Trophoblast cell (in vitro differentiated cells and primary cell): Measurements from ENCODE around the gene U2AF1.
"Not testable (repeated sequence)": the region's sequence is repeated elsewhere in the genome, so short reads cannot be mapped to it uniquely, and the experiment has no call there.

Experiments
- DNase-seq, 2 donors: peaks; one replicate each; pipeline ENCODE4 v3.0.0-alpha.2; 2016
- H2AFZ ChIP-seq: 2 replicates; pipeline ENCODE4 v1.6.1; 2013; ENCODE audit warnings: low read length, moderate library complexity, mild to moderate bottlenecking; ENCODE audit not compliant: insufficient read depth, poor library complexity
- H2AK5ac ChIP-seq: 2 replicates; pipeline ENCODE4 v1.6.1; 2013; ENCODE audit warnings: mild to moderate bottlenecking, low read length
- H2BK120ac ChIP-seq: 2 replicates; pipeline ENCODE4 v1.6.1; 2013; ENCODE audit warnings: low read length, mild to moderate bottlenecking, moderate library complexity; ENCODE audit not compliant: insufficient read depth, poor library complexity
- H2BK12ac ChIP-seq: 2 replicates; pipeline ENCODE4 v1.6.1; 2013; ENCODE audit warnings: mild to moderate bottlenecking, low read length, moderate library complexity
- H2BK5ac ChIP-seq: 2 replicates; pipeline ENCODE4 v1.6.1; 2013; ENCODE audit warnings: low read length, low read depth, moderate library complexity, mild to moderate bottlenecking; ENCODE audit not compliant: poor library complexity
- H3K14ac ChIP-seq: 2 replicates; pipeline ENCODE4 v1.6.1; 2013; ENCODE audit warnings: mild to moderate bottlenecking, low read length
- H3K18ac ChIP-seq: 2 replicates; pipeline ENCODE4 v1.6.1; 2013; ENCODE audit warnings: mild to moderate bottlenecking, low read length
- H3K23ac ChIP-seq: 2 replicates; pipeline ENCODE4 v1.6.1; 2013; ENCODE audit warnings: low read length
- H3K27ac ChIP-seq: 2 replicates; pipeline ENCODE4 v1.5.1; 2013; ENCODE audit warnings: low read depth, mild to moderate bottlenecking, inconsistent platforms, low read length, moderate library complexity
- H3K27me3 ChIP-seq: 2 replicates; pipeline ENCODE4 v1.6.1; 2013; ENCODE audit warnings: inconsistent platforms, mild to moderate bottlenecking, low read length, moderate library complexity; ENCODE audit not compliant: insufficient read depth
- H3K36me3 ChIP-seq, 2 experiments: 1 replicate in 1 of 2; 2 replicates in 1 of 2; pipeline ENCODE4 v1.6.1; 2013; ENCODE audit warnings: low read length in 2 of 2, mild to moderate bottlenecking in 2 of 2, moderate library complexity in 1 of 2; ENCODE audit not compliant: insufficient read depth in 2 of 2, control insufficient read depth in 1 of 2
- H3K4ac ChIP-seq: 2 replicates; pipeline ENCODE4 v1.6.1; 2013; ENCODE audit warnings: low read depth, mild to moderate bottlenecking, low read length, moderate library complexity
- H3K4me1 ChIP-seq, 2 experiments: 1 replicate in 1 of 2; 2 replicates in 1 of 2; pipeline ENCODE4 v1.6.1; 2013; ENCODE audit warnings: low read length in 2 of 2, mild to moderate bottlenecking in 2 of 2, moderate library complexity in 1 of 2; ENCODE audit not compliant: insufficient read depth in 2 of 2, control insufficient read depth in 1 of 2
- H3K4me2 ChIP-seq: 2 replicates; pipeline ENCODE4 v1.6.1; 2013; ENCODE audit warnings: inconsistent platforms, mild to moderate bottlenecking, low read length, moderate library complexity
- H3K4me3 ChIP-seq: 2 replicates; pipeline ENCODE4 v1.5.1; 2013; ENCODE audit warnings: mild to moderate bottlenecking, low read depth, low read length, inconsistent platforms
- H3K79me1 ChIP-seq: one replicate; pipeline ENCODE4 v1.6.1; 2013; ENCODE audit warnings: low read length
- H3K79me2 ChIP-seq: 2 replicates; pipeline ENCODE4 v1.6.1; 2013; ENCODE audit warnings: low read length, mild to moderate bottlenecking; ENCODE audit not compliant: control insufficient read depth, insufficient read depth, poor library complexity
- H3K9ac ChIP-seq: 2 replicates; pipeline ENCODE4 v1.6.1; 2013; ENCODE audit warnings: mild to moderate bottlenecking, low read length
- H3K9me3 ChIP-seq: 2 replicates; pipeline ENCODE4 v1.6.1; 2013; ENCODE audit warnings: low read depth, mild to moderate bottlenecking, control low read depth, inconsistent platforms, low read length; ENCODE audit not compliant: insufficient read depth
- H4K12ac ChIP-seq: 2 replicates; pipeline ENCODE4 v1.6.1; 2013; ENCODE audit warnings: low read depth, mild to moderate bottlenecking, low read length, moderate library complexity
- H4K8ac ChIP-seq: 2 replicates; pipeline ENCODE4 v1.6.1; 2013; ENCODE audit warnings: low read depth, mild to moderate bottlenecking, low read length, moderate library complexity
- H4K91ac ChIP-seq: one replicate; pipeline ENCODE4 v1.6.1; 2013; ENCODE audit warnings: low read depth, mild to moderate bottlenecking, low read length, moderate library complexity
- WGBS: extraction: QIAGEN DNeasy Blood & Tissue Kit; methylation state at CpG from one replicate; pipeline ENCODE4 v1.1.7; 2013; ENCODE audit warnings: missing lambda C conversion rate; ENCODE audit not compliant: insufficient read length, insufficient coverage; ENCODE audit errors: extremely low coverage; 5-methylcytosine and 5-hydroxymethylcytosine counted together

Gene U2AF1

GRCh38 chr21:43082587-43083300 is 24.6 kb downstream of the U2AF1 start:
- H2BK5ac ChIP-seq, H3K9me3 ChIP-seq, DNase-seq, H3K27ac ChIP-seq, H3K23ac ChIP-seq, H4K8ac ChIP-seq, H3K27me3 ChIP-seq, H3K4me1 ChIP-seq, H2BK12ac ChIP-seq, H3K4me2 ChIP-seq, H4K12ac ChIP-seq, H3K9ac ChIP-seq, H2BK120ac ChIP-seq, H3K4me3 ChIP-seq, H4K91ac ChIP-seq, H3K79me1 ChIP-seq, H2AFZ ChIP-seq, H3K14ac ChIP-seq, H3K18ac ChIP-seq, H2AK5ac ChIP-seq, H3K79me2 ChIP-seq, H3K4ac ChIP-seq, H3K36me3 ChIP-seq: not testable (repeated sequence)
- WGBS, result no CpG with 5 or more reads among the region's 24 CpGs

- not testable (repeated sequence) for H4K12ac ChIP-seq, H3K18ac ChIP-seq, H3K27me3 ChIP-seq, H3K79me1 ChIP-seq, H3K27ac ChIP-seq, H2BK5ac ChIP-seq, H2BK12ac ChIP-seq, H3K9ac ChIP-seq, H3K23ac ChIP-seq, H3K4ac ChIP-seq, H2AFZ ChIP-seq, H2BK120ac ChIP-seq, H3K79me2 ChIP-seq, H3K14ac ChIP-seq, H3K4me1 ChIP-seq, H4K91ac ChIP-seq, H2AK5ac ChIP-seq, DNase-seq, H3K9me3 ChIP-seq, H3K36me3 ChIP-seq, H3K4me3 ChIP-seq, H3K4me2 ChIP-seq, H4K8ac ChIP-seq
- WGBS, result no CpG with 5 or more reads among the region's 28 CpGs
Observed at GRCh38 chr21:43076643-43077042, 30.7 kb downstream of the U2AF1 start.

GRCh38 chr21:43076023-43076637 is 31.2 kb downstream of the U2AF1 start:
- not testable (repeated sequence) for DNase-seq, H3K79me2 ChIP-seq, H3K27me3 ChIP-seq, H3K4me2 ChIP-seq, H3K9ac ChIP-seq, H2BK120ac ChIP-seq, H2AFZ ChIP-seq, H3K27ac ChIP-seq, H3K14ac ChIP-seq, H3K79me1 ChIP-seq, H4K8ac ChIP-seq, H3K18ac ChIP-seq, H3K36me3 ChIP-seq, H3K4me3 ChIP-seq, H2AK5ac ChIP-seq, H4K91ac ChIP-seq, H4K12ac ChIP-seq, H2BK5ac ChIP-seq, H3K9me3 ChIP-seq, H3K4me1 ChIP-seq, H3K4ac ChIP-seq, H3K23ac ChIP-seq, H2BK12ac ChIP-seq
- no CpG with 5 or more reads among the region's 77 CpGs for WGBS

GRCh38 chr21:43075170-43076022 is 32.0 kb downstream of the U2AF1 start, which contains the start of gene CBS:
Gene CBS, minus strand, starts transcription at chr21:43075835. Its CDS starts 3,642 bp downstream, at chr21:43072193.
- not testable (repeated sequence) for H3K23ac ChIP-seq, H3K14ac ChIP-seq, H4K8ac ChIP-seq, H3K79me2 ChIP-seq, H3K9me3 ChIP-seq, H3K27ac ChIP-seq, H3K27me3 ChIP-seq, H2BK120ac ChIP-seq, H2BK12ac ChIP-seq, H2AK5ac ChIP-seq, H3K4me2 ChIP-seq, H4K91ac ChIP-seq, DNase-seq, H3K18ac ChIP-seq, H3K4me1 ChIP-seq, H3K4me3 ChIP-seq, H4K12ac ChIP-seq, H3K9ac ChIP-seq, H3K79me1 ChIP-seq, H3K36me3 ChIP-seq, H3K4ac ChIP-seq, H2BK5ac ChIP-seq, H2AFZ ChIP-seq
- no CpG with 5 or more reads among the region's 84 CpGs for WGBS
